Measurements from ENCODE around the gene PPP1R3E.

DNA sequence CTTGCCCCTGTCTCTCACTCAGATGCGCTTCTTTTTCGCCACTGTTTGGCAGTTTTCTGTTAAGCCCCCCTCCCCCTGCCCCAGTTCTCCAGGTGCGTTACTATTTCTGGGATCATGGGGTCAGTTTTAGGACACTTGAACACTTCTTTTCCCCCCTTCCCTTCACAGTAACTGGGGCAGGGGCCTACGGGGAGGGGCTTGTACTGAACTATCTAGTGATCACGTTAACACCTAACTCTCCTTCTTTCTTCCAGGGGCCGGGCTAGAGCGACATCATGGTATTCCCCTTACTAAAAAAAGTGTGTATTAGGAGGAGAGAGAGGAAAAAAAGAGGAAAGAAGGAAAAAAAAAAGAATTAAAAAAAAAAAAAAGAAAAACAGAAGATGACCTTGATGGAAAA lies 22.3 kb upstream of the PPP1R3E start:
- TF ChIP-seq, protein P1, sequence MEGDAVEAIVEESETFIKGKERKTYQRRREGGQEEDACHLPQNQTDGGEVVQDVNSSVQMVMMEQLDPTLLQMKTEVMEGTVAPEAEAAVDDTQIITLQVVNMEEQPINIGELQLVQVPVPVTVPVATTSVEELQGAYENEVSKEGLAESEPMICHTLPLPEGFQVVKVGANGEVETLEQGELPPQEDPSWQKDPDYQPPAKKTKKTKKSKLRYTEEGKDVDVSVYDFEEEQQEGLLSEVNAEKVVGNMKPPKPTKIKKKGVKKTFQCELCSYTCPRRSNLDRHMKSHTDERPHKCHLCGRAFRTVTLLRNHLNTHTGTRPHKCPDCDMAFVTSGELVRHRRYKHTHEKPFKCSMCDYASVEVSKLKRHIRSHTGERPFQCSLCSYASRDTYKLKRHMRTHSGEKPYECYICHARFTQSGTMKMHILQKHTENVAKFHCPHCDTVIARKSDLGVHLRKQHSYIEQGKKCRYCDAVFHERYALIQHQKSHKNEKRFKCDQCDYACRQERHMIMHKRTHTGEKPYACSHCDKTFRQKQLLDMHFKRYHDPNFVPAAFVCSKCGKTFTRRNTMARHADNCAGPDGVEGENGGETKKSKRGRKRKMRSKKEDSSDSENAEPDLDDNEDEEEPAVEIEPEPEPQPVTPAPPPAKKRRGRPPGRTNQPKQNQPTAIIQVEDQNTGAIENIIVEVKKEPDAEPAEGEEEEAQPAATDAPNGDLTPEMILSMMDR (IDR thresholded peaks at IDR 0.05; ENCODE audit: poor library complexity, severe bottlenecking), result no peak
- TF ChIP-seq POLR2AphosphoS5 (IDR thresholded peaks at IDR 0.05) (no peak), EZH2 (IDR thresholded peaks at IDR 0.05; ENCODE audit: borderline replicate concordance, insufficient read depth, low read length, poor library complexity, severe bottlenecking) (no peak), EP300 (conservative IDR thresholded peaks at IDR 0.05; ENCODE audit: poor library complexity, severe bottlenecking) (no peak), SMC3 (conservative IDR thresholded peaks at IDR 0.05; ENCODE audit: poor library complexity) (no peak), MXI1 (conservative IDR thresholded peaks at IDR 0.05; ENCODE audit: poor library complexity, severe bottlenecking) (no peak), RAD21 (conservative IDR thresholded peaks at IDR 0.05) (no peak), TAF1 (IDR thresholded peaks at IDR 0.05; ENCODE audit: low read depth) (no peak)
- TF ChIP-seq, protein P2, sequence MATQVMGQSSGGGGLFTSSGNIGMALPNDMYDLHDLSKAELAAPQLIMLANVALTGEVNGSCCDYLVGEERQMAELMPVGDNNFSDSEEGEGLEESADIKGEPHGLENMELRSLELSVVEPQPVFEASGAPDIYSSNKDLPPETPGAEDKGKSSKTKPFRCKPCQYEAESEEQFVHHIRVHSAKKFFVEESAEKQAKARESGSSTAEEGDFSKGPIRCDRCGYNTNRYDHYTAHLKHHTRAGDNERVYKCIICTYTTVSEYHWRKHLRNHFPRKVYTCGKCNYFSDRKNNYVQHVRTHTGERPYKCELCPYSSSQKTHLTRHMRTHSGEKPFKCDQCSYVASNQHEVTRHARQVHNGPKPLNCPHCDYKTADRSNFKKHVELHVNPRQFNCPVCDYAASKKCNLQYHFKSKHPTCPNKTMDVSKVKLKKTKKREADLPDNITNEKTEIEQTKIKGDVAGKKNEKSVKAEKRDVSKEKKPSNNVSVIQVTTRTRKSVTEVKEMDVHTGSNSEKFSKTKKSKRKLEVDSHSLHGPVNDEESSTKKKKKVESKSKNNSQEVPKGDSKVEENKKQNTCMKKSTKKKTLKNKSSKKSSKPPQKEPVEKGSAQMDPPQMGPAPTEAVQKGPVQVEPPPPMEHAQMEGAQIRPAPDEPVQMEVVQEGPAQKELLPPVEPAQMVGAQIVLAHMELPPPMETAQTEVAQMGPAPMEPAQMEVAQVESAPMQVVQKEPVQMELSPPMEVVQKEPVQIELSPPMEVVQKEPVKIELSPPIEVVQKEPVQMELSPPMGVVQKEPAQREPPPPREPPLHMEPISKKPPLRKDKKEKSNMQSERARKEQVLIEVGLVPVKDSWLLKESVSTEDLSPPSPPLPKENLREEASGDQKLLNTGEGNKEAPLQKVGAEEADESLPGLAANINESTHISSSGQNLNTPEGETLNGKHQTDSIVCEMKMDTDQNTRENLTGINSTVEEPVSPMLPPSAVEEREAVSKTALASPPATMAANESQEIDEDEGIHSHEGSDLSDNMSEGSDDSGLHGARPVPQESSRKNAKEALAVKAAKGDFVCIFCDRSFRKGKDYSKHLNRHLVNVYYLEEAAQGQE (IDR thresholded peaks at IDR 0.05; ENCODE audit: borderline replicate concordance), result no peak

Measured in neural cell (in vitro differentiated cells).